OCI-LY1 (cell line): Measurements from ENCODE around the gene CBX1.

Source experiments
- H2AFZ ChIP-seq: fragments of 200-600 bp; sonication (generic), shearing (Covaris generic); 2 replicates; pipeline ENCODE4 v1.6.0; 2014; ENCODE audit warnings: antibody characterized with exemption, mild to moderate bottlenecking, low read length
- H3F3A ChIP-seq: fragments of 200-600 bp; sonication (generic), shearing (Covaris generic); 2 replicates; pipeline ENCODE4 v1.6.0; 2014; ENCODE audit warnings: mild to moderate bottlenecking, antibody characterized with exemption, low read length, moderate library complexity; ENCODE audit not compliant: insufficient read depth
- H3K27ac ChIP-seq: fragments of 200-600 bp; sonication (generic); 2 replicates; pipeline ENCODE4 v1.5.1; 2014; ENCODE audit warnings: low read length, mixed run types, mild to moderate bottlenecking, low read depth; ENCODE audit not compliant: poor library complexity, severe bottlenecking
- H3K27me3 ChIP-seq: fragments of 200-600 bp; sonication (generic); 2 replicates; pipeline ENCODE4 v1.6.0; 2014; ENCODE audit warnings: antibody characterized with exemption, mild to moderate bottlenecking, low read length, moderate library complexity; ENCODE audit not compliant: insufficient read depth
- H3K36me3 ChIP-seq: fragments of 200-600 bp; sonication (generic); 2 replicates; pipeline ENCODE4 v1.6.1; 2014; ENCODE audit warnings: mild to moderate bottlenecking, antibody characterized with exemption, low read length, moderate library complexity, mixed read lengths; ENCODE audit not compliant: insufficient read depth
- H3K4me1 ChIP-seq: fragments of 200-600 bp; sonication (generic); 2 replicates; pipeline ENCODE4 v1.5.1; 2014; ENCODE audit warnings: mild to moderate bottlenecking, low read length, moderate library complexity; ENCODE audit not compliant: insufficient read depth, severe bottlenecking
- H3K4me2 ChIP-seq: fragments of 200-600 bp; sonication (generic), shearing (Covaris generic); 2 replicates; pipeline ENCODE4 v1.6.1; 2014; ENCODE audit warnings: low read length
- H3K4me3 ChIP-seq: fragments of 200-600 bp; sonication (generic); 2 replicates; pipeline ENCODE4 v1.5.1; 2014; ENCODE audit warnings: low read length, low read depth, mild to moderate bottlenecking, mixed read lengths; ENCODE audit not compliant: poor library complexity, severe bottlenecking
- H3K79me2 ChIP-seq: fragments of 200-600 bp; shearing (Covaris generic); 2 replicates; pipeline ENCODE4 v1.6.1; 2016; ENCODE audit warnings: mixed run types, low read length, mixed read lengths; ENCODE audit not compliant: insufficient read depth
- H3K9ac ChIP-seq: fragments of 200-600 bp; sonication (generic), shearing (Covaris generic); 2 replicates; pipeline ENCODE4 v1.6.1; 2014; ENCODE audit warnings: mild to moderate bottlenecking, low read length, mixed read lengths
- H3K9me2 ChIP-seq: fragments of 200-600 bp; sonication (generic), shearing (Covaris generic); 2 replicates; pipeline ENCODE4 v1.6.1; 2014; ENCODE audit warnings: low read depth, mild to moderate bottlenecking, low read length, mixed read lengths
- H3K9me3 ChIP-seq: fragments of 200-600 bp; shearing (Covaris generic); 2 replicates; pipeline ENCODE4 v1.6.1; 2014; ENCODE audit warnings: low read length, mixed read lengths
- H4K20me1 ChIP-seq: fragments of 200-600 bp; sonication (generic), shearing (Covaris generic); 2 replicates; pipeline ENCODE4 v1.6.0; 2016; ENCODE audit warnings: mild to moderate bottlenecking, low read length; ENCODE audit not compliant: insufficient read depth
- EZH2 ChIP-seq: fragments of 200-600 bp; sonication (generic), shearing (Covaris generic); IDR thresholded peaks from 2 replicates; pipeline ENCODE4 v1.8.0; 2017; ENCODE audit warnings: borderline replicate concordance, mixed run types, mild to moderate bottlenecking, antibody characterized with exemption, low read length, moderate library complexity, mixed read lengths
- TF ChIP-seq, protein P1 (sequence below): fragments of 200-600 bp; sonication (generic), shearing (Covaris generic); IDR thresholded peaks from 2 replicates; pipeline ENCODE4 v1.5.1; 2017; ENCODE audit warnings: mild to moderate bottlenecking, antibody characterized with exemption, low read length, moderate library complexity, mixed read lengths

CBX1 gene

DNA sequence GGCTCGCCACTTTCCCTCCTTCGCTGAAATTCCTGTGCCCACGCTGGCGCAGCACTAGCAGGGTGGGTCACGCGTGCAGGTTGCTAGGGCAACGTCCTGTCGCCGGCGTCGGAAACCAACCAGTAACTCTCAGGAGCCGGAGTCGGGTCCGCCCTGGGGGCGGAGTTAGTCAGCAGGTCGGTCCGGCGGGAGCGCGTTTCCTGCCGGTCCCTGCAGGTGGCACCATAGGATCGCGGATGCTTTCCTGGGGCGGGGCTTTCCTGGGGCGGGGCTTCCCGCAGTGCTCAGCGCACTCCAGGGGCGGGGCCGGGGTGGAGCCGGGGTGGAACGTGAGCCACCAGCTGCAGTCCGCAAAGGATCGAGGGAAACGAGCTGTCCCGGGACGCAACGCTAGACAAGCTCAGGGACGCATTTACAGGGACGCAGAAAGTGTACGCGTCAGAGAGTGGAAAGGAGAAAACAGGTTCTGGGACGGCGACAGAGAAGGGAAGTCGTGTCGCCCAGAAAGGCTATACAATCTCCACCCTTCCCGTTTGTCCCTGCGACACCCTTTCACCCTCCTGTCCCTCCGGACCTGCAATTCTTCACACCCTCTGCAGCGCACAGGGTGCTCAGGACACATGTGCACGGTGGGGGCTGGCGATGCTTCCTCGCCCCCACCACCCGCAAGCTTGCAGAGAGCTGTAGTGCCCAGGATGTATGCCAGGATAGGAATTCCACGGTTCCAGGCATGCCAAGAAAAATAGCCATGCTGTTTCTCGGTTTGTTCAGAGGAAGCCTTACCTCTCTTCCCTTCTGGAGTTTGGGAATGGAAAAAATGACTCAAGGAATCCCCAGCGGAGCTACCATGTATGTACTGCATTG, 76.0 kb downstream of the CBX1 start:
- TF ChIP-seq EZH2: no peak
- TF ChIP-seq, protein P1, sequence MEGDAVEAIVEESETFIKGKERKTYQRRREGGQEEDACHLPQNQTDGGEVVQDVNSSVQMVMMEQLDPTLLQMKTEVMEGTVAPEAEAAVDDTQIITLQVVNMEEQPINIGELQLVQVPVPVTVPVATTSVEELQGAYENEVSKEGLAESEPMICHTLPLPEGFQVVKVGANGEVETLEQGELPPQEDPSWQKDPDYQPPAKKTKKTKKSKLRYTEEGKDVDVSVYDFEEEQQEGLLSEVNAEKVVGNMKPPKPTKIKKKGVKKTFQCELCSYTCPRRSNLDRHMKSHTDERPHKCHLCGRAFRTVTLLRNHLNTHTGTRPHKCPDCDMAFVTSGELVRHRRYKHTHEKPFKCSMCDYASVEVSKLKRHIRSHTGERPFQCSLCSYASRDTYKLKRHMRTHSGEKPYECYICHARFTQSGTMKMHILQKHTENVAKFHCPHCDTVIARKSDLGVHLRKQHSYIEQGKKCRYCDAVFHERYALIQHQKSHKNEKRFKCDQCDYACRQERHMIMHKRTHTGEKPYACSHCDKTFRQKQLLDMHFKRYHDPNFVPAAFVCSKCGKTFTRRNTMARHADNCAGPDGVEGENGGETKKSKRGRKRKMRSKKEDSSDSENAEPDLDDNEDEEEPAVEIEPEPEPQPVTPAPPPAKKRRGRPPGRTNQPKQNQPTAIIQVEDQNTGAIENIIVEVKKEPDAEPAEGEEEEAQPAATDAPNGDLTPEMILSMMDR: peak; percentile 75

DNA sequence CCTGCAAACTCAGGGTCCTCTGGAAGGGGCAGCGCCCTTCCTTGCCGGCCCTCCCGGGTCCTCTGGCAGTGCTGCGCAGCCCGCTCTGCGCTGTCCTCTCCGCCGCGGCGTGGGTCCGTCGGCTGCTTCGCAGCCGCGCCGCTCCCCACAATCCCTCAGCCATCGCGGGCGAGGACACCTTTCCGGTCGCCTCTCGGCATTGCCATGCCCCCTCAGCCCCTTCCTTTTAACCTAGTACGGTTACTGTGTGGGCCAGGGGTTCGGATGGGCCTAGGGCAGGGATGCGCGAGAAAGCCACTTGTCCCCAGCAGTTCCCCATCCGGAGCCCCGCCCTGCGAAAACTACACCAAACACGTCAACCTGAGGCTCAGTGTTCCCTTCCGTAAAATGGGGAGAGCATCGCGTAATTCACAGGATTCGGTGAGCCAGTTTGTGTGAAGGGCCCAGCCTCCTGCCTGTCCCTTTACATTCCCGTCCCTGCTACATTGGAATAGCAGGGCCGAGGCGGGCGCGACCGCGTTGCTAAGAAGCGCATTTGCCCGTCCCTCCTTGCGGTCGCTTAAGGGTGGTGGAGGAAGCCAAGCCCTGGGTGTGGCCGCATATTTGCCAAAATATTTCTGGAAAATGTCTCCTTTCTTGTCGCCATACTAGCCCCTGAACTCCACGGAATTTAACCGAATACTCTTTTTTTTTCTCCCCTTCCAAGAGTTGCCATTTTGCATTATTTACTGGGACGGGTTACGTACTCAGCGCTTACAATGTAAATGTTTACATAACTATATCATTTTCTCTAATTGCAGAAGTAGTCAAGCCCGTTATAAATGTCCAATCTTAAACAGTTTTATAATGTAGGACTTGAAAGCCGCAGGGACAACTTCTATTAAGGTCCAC, 76.9 kb downstream of the CBX1 start:
- Histone ChIP-seq H3K9me2 (no peaks in the 10 kb centered on the region), H3K9ac (peak overlapping the region; percentile 8; the same call in 1 of the 2 replicates), H4K20me1 (no peaks in the 10 kb centered on the region), H3F3A (no peaks in the 10 kb centered on the region), H2AFZ (no peak overlapping the region), H3K36me3 (no peaks in the 10 kb centered on the region), H3K79me2 (no peaks in the 10 kb centered on the region), H3K9me3 (no peaks in the 10 kb centered on the region), H3K27me3 (no peaks in the 10 kb centered on the region), H3K4me1 (peaks cover 26% of the 10 kb centered on the region), H3K27ac (no peak overlapping the region), H3K4me2 (peak overlapping the region; percentile 84), H3K4me3 (peak overlapping the region; percentile 62)
- no peak for TF ChIP-seq EZH2
- TF ChIP-seq, protein P1: no peak

More for the DNA sequence above, 76.0 kb downstream of the CBX1 start:
- no peaks in the 10 kb centered on the region for H3K27me3 ChIP-seq
- no peak overlapping the region for H3K27ac ChIP-seq
- H3K9ac ChIP-seq: peak overlapping the region; percentile 36; the same call in 1 of the 2 replicates
- H3K36me3 ChIP-seq: no peaks in the 10 kb centered on the region
- no peaks in the 10 kb centered on the region for H3K9me2 ChIP-seq
- no peaks in the 10 kb centered on the region for H3K9me3 ChIP-seq
- no peaks in the 10 kb centered on the region for H3F3A ChIP-seq
- peak overlapping the region; percentile 84 for H3K4me2 ChIP-seq
- H3K4me1 ChIP-seq: peaks cover 26% of the 10 kb centered on the region
- H3K4me3 ChIP-seq: peak overlapping the region; percentile 62
- no peaks in the 10 kb centered on the region for H3K79me2 ChIP-seq
- H4K20me1 ChIP-seq: no peaks in the 10 kb centered on the region
- no peak overlapping the region for H2AFZ ChIP-seq

DNA sequence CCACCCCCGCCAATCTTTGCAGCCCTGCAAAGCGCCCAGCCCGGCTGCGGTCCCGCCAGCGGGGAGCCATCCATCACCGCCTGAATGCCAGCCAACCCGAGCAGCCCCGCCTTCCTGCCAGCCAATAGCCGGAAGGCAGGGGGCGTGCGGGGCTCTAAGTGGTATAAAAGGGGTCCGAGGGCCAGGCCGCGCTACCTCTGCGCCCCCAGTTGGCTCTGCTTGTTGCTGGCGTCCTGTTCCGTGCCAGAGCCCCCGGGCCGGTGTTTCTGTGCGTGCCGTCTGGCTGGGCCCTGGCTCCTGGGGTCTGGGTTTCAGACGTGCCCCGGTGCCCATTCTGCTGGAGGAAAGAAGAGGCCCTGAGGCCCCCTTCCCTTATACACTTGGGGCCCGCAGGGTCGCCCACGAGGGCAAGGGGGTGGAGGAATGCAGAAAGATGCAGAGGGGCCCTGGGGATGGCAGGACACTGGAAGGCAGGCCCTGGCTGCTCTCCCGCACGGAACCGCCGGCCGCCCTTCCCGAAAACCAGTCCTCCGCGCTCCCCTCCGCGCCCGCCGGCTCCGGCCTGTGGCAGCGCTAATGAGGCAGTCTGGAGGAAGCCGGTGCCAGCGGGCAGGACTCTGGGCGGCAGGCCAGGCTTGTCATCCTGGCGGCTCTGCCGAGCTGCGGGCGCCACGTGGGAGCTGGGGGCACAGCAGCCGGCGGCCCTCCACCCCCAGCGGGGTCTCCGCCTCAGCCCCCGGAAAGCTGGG, 77.7 kb downstream of the CBX1 start:
- no peak for TF ChIP-seq EZH2
- H2AFZ ChIP-seq: no peak overlapping the region
- peaks cover 26% of the 10 kb centered on the region for H3K4me1 ChIP-seq
- no peaks in the 10 kb centered on the region for H3K9me3 ChIP-seq
- H3F3A ChIP-seq: no peaks in the 10 kb centered on the region
- H4K20me1 ChIP-seq: no peaks in the 10 kb centered on the region
- H3K4me3 ChIP-seq: peak overlapping the region; percentile 62
- no peaks in the 10 kb centered on the region for H3K9me2 ChIP-seq
- H3K27ac ChIP-seq: no peak overlapping the region
- H3K27me3 ChIP-seq: no peaks in the 10 kb centered on the region
- peak overlapping the region; percentile 84 for H3K4me2 ChIP-seq
- no peaks in the 10 kb centered on the region for H3K36me3 ChIP-seq
- H3K79me2 ChIP-seq: no peaks in the 10 kb centered on the region
- H3K9ac ChIP-seq: peak overlapping the region; percentile 8; the same call in 1 of the 2 replicates
